ENCODE measurements around the gene BPIFB6. TPM values are rescaled to one million over a fixed set of nuclear protein-coding genes. Genes with fewer than 3 reads are reported as not detected.
A peak's percentile ranks its signal among the peaks of the same experiment; 100 is the strongest.

The BPIFB6 gene
- total RNA-seq, 1 experiment from 2014 or later, result not detected

- DNase-seq (ENCODE audit: low read depth), result no peak
Observed at GRCh38 chr20:33083544-33084340, 52.3 kb downstream of the BPIFB6 start.

- DNase-seq (ENCODE audit: low read depth), result no peak
Observed at GRCh38 chr20:33084722-33085121, 53.3 kb downstream of the BPIFB6 start.

GRCh38 chr20:33086052-33086722, 54.7 kb downstream of the BPIFB6 start:
- DNase-seq (ENCODE audit: low read depth), result no peak

GRCh38 chr20:33091147-33091546, 59.7 kb downstream of the BPIFB6 start:
- DNase-seq (ENCODE audit: low read depth), result no peak

DNA sequence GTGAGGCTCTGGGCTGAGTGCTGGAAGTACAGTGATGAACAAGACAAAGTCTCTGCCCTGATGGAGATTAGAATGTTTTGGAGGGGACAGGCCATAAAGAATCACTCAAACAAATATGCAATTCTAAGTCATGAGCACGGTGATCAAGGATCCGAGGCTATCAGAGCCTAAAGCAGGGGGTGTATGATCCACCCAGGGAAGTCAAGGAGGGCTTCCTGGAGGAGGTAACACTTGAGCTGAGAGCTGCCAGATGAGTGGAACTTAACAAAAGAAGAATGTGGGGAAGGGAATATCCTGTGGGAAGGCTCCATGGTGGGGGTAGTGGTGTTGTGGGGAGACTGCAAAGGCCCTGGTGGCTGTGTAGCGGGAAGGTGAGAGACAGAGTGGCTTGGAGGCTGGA, 60.2 kb downstream of the BPIFB6 start:
- no peak for DNase-seq (ENCODE audit: low read depth)

DNA sequence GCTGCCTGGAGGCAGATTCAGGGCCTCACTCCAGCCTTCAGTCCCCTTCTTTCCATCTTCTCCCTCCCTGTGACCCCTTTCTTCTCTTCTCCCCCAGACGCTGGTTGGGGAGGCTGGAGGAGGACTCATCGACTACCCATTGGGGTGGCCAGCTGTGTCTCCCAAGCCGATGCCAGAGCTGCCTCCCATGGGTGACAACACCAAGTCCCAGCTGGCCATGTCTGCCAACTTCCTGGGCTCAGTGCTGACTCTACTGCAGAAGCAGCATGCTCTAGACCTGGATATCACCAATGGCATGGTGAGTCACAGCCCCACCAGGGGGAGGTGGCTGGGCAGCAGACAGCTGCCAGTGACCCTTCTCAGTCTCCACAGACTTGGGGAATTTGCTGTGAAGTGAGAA, 60.9 kb downstream of the BPIFB6 start:
- peak; percentile 22 for DNase-seq (ENCODE audit: low read depth)

DNA sequence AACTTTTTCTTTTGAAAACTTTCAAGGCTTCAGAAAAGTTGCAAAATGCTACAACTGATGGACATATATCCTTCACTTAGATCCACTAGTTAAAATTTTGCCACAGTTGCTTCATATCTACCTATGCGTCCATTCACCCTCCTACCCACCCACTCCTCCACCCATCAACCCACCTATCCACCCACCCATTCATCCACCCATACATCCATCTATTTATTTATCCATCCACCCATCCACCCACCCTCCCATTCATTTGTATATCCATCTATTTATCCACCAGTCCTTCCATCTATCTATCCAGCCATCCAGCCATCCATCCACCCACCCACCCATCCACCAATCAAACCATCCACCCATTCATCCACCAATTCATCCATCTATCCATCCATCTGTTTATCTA, 61.6 kb downstream of the BPIFB6 start:
- no peak for DNase-seq (ENCODE audit: low read depth)

DNA sequence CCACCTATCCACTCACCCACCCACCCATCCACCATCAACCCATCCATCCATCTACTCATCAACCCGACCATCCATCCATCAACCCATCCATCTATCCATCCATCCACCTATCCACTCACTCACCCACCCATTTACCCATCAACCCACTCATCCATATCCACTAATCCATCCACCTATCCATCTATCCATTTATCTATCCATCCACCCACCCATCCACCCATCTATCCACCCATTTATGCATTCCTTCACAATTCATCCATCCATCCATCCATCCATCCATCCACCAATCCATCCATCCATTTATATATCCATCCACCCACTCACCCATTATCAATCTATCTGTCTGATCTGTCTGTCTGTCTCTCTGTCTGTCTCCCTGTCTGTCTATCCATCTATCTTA, 62.1 kb downstream of the BPIFB6 start:
- DNase-seq (ENCODE audit: low read depth), result no peak

Other genes starting within 250 kb of the BPIFB6 start
- 152 and 158 TPM in 2 replicates for gene MAPRE1, start 211.7 kb upstream of the BPIFB6 start, total RNA-seq (2014; rRNA removed)
- 0.17 TPM in 1 of 2 replicates, not detected in the other for gene EFCAB8, start 172.7 kb upstream of the BPIFB6 start, total RNA-seq (2014; rRNA removed)
- gene SUN5, start 27.2 kb upstream of the BPIFB6 start, total RNA-seq (2014; rRNA removed), result not detected in 2 replicates
- gene BPIFB2, start 23.9 kb upstream of the BPIFB6 start, total RNA-seq (2014; rRNA removed), result not detected in 2 replicates
- gene BPIFB3, start 22.3 kb downstream of the BPIFB6 start, total RNA-seq (2014; rRNA removed), result not detected in 2 replicates
- gene BPIFB4, start 48.0 kb downstream of the BPIFB6 start, total RNA-seq (2014; rRNA removed), result not detected in 2 replicates
- gene BPIFA2, start 136.5 kb downstream of the BPIFB6 start, total RNA-seq (2014; rRNA removed), result not detected in 2 replicates
- gene BPIFA3, start 185.7 kb downstream of the BPIFB6 start, total RNA-seq (2014; rRNA removed), result not detected in 2 replicates
- not detected in 2 replicates for gene BPIFA1, start 204.3 kb downstream of the BPIFB6 start, total RNA-seq (2014; rRNA removed)